Bone marrow (tissue), 2 donors: ENCODE measurements around the gene ANKRD11.
A peak's percentile ranks its signal among the peaks of the same experiment; 100 is the strongest.

Experiments
- DNase-seq, 2 donors: peaks; one replicate each; lab custom pipeline; 2025; lab: John Stamatoyannopoulos, UW

Gene ANKRD11

GRCh38 chr16:89506791-89507191, 16.4 kb upstream of the ANKRD11 start:
- no peak for DNase-seq

GRCh38 chr16:89506113-89506504, 15.7 kb upstream of the ANKRD11 start:
- DNase-seq, result no peak

- DNase-seq, result peak; percentile 78 to 100
Observed at GRCh38 chr16:89505204-89506112, 15.1 kb upstream of the ANKRD11 start.

GRCh38 chr16:89504091-89504490, 13.7 kb upstream of the ANKRD11 start:
- no peak for DNase-seq

GRCh38 chr16:89502081-89502843, 11.9 kb upstream of the ANKRD11 start:
- DNase-seq, result no peak

- no peak for DNase-seq
Observed at GRCh38 chr16:89499767-89500166, 9.4 kb upstream of the ANKRD11 start.

- no peak for DNase-seq
Observed at GRCh38 chr16:89498839-89499238, 8.5 kb upstream of the ANKRD11 start.

- DNase-seq, result no peak
Observed at GRCh38 chr16:89495121-89495520, 4.8 kb upstream of the ANKRD11 start.

- no peak for DNase-seq
Observed at GRCh38 chr16:89493776-89494175, 3.4 kb upstream of the ANKRD11 start.

GRCh38 chr16:89491974-89492687, 1.8 kb upstream of the ANKRD11 start:
- no peak for DNase-seq

- no peak for DNase-seq
Observed at GRCh38 chr16:89491238-89491869, 993 bp upstream of the ANKRD11 start.

GRCh38 chr16:89489898-89490438, 393 bp downstream of the ANKRD11 start:
- no peak for DNase-seq

- DNase-seq, result peak; percentile 43 to 89
Observed at GRCh38 chr16:89489040-89489897, 1.1 kb downstream of the ANKRD11 start.

- no peak for DNase-seq
Observed at GRCh38 chr16:89485701-89486246, 4.6 kb downstream of the ANKRD11 start.

GRCh38 chr16:89484923-89485679, 5.3 kb downstream of the ANKRD11 start:
- no peak for DNase-seq

- no peak for DNase-seq
Observed at GRCh38 chr16:89484041-89484501, 6.3 kb downstream of the ANKRD11 start.

GRCh38 chr16:89482817-89483205, 7.5 kb downstream of the ANKRD11 start:
- DNase-seq, result no peak

GRCh38 chr16:89482150-89482816, 8.1 kb downstream of the ANKRD11 start:
- no peak for DNase-seq

- DNase-seq, result no peak
Observed at GRCh38 chr16:89481356-89481955, 8.9 kb downstream of the ANKRD11 start.
